OCI-LY1 (cell line): ENCODE measurements around the gene C2orf72.

Source experiments
- H2AFZ ChIP-seq: fragments of 200-600 bp; sonication (generic), shearing (Covaris generic); 2 replicates; pipeline ENCODE4 v1.6.0; 2014; ENCODE audit warnings: antibody characterized with exemption, mild to moderate bottlenecking, low read length
- H3F3A ChIP-seq: fragments of 200-600 bp; sonication (generic), shearing (Covaris generic); 2 replicates; pipeline ENCODE4 v1.6.0; 2014; ENCODE audit warnings: mild to moderate bottlenecking, antibody characterized with exemption, low read length, moderate library complexity; ENCODE audit not compliant: insufficient read depth
- H3K27ac ChIP-seq: fragments of 200-600 bp; sonication (generic); 2 replicates; pipeline ENCODE4 v1.5.1; 2014; ENCODE audit warnings: low read length, mixed run types, mild to moderate bottlenecking, low read depth; ENCODE audit not compliant: poor library complexity, severe bottlenecking
- H3K27me3 ChIP-seq: fragments of 200-600 bp; sonication (generic); 2 replicates; pipeline ENCODE4 v1.6.0; 2014; ENCODE audit warnings: antibody characterized with exemption, mild to moderate bottlenecking, low read length, moderate library complexity; ENCODE audit not compliant: insufficient read depth
- H3K36me3 ChIP-seq: fragments of 200-600 bp; sonication (generic); 2 replicates; pipeline ENCODE4 v1.6.1; 2014; ENCODE audit warnings: mild to moderate bottlenecking, antibody characterized with exemption, low read length, moderate library complexity, mixed read lengths; ENCODE audit not compliant: insufficient read depth
- H3K4me1 ChIP-seq: fragments of 200-600 bp; sonication (generic); 2 replicates; pipeline ENCODE4 v1.5.1; 2014; ENCODE audit warnings: mild to moderate bottlenecking, low read length, moderate library complexity; ENCODE audit not compliant: insufficient read depth, severe bottlenecking
- H3K4me2 ChIP-seq: fragments of 200-600 bp; sonication (generic), shearing (Covaris generic); 2 replicates; pipeline ENCODE4 v1.6.1; 2014; ENCODE audit warnings: low read length
- H3K4me3 ChIP-seq: fragments of 200-600 bp; sonication (generic); 2 replicates; pipeline ENCODE4 v1.5.1; 2014; ENCODE audit warnings: low read length, low read depth, mild to moderate bottlenecking, mixed read lengths; ENCODE audit not compliant: poor library complexity, severe bottlenecking
- H3K79me2 ChIP-seq: fragments of 200-600 bp; shearing (Covaris generic); 2 replicates; pipeline ENCODE4 v1.6.1; 2016; ENCODE audit warnings: mixed run types, low read length, mixed read lengths; ENCODE audit not compliant: insufficient read depth
- H3K9ac ChIP-seq: fragments of 200-600 bp; sonication (generic), shearing (Covaris generic); 2 replicates; pipeline ENCODE4 v1.6.1; 2014; ENCODE audit warnings: mild to moderate bottlenecking, low read length, mixed read lengths
- H3K9me2 ChIP-seq: fragments of 200-600 bp; sonication (generic), shearing (Covaris generic); 2 replicates; pipeline ENCODE4 v1.6.1; 2014; ENCODE audit warnings: low read depth, mild to moderate bottlenecking, low read length, mixed read lengths
- H3K9me3 ChIP-seq: fragments of 200-600 bp; shearing (Covaris generic); 2 replicates; pipeline ENCODE4 v1.6.1; 2014; ENCODE audit warnings: low read length, mixed read lengths
- H4K20me1 ChIP-seq: fragments of 200-600 bp; sonication (generic), shearing (Covaris generic); 2 replicates; pipeline ENCODE4 v1.6.0; 2016; ENCODE audit warnings: mild to moderate bottlenecking, low read length; ENCODE audit not compliant: insufficient read depth
- EZH2 ChIP-seq: fragments of 200-600 bp; sonication (generic), shearing (Covaris generic); IDR thresholded peaks from 2 replicates; pipeline ENCODE4 v1.8.0; 2017; ENCODE audit warnings: borderline replicate concordance, mixed run types, mild to moderate bottlenecking, antibody characterized with exemption, low read length, moderate library complexity, mixed read lengths
- TF ChIP-seq, protein P1 (sequence below): fragments of 200-600 bp; sonication (generic), shearing (Covaris generic); IDR thresholded peaks from 2 replicates; pipeline ENCODE4 v1.5.1; 2017; ENCODE audit warnings: mild to moderate bottlenecking, antibody characterized with exemption, low read length, moderate library complexity, mixed read lengths

C2orf72 gene

DNA sequence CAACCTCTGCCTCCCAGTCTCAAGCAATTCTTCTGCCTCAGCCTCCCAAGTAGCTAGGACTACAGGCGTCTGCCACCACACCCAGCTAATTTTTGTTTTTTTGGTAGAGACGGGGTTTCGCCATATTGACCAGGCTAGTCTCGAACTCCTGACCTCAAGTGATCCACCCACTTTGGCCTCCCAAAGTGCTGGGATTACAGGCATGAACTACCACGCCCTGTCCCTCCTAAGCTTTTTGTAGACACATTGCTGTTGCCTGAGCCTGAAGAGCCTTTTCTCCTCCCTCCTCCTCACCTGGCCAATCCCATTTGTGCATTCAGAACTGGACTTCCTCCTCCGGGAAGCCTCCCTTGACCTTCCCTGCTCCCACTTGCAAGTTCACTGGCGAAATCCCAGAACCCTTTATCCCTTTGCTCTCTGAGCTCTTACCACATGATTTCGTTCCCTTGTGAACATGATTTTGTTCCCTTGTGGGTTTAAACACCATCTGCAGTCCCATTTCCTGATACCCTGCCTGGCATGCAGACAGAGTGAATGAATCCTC, 2.6 kb downstream of the C2orf72 start:
- Histone ChIP-seq H3K9me2 (no peaks in the 10 kb centered on the region), H3K27me3 (0 out of 2 replicates have a peak, but pooled peaks cover 5% of the 10 kb centered on the region)

DNA sequence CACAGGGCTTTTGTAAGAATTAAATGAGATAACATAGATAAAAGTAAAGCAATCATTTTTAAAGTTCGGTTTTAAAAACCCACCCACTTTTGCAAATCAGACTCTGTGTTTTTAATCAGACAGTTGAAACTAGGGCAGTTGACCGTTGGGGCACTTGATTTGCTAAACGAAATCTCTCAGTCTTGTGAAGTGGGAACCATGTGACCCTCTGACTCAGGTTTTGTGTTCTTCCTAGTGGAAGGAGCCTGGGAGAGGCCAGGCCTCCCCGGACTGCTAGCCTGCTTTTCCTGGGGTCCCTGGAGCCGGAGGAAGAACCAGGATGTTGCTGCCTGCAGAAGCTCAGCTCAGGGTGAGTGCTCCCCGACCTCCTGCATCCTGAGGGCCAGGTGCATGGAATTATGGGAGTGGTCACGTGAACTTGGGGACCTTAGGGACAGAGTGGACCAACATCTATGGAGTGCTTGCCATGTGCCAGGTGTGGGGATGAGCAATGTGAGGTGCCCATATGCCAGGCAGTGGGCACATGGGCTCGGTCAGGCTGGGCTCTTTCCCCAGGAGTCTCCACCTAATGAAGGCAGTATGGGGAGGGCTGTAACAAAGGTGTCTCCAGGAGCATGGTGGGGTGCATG, 3.9 kb downstream of the C2orf72 start:
- Histone ChIP-seq H4K20me1 (no peaks in the 10 kb centered on the region), H3K27me3 (0 out of 2 replicates have a peak, but pooled peaks cover 5% of the 10 kb centered on the region), H3K79me2 (no peaks in the 10 kb centered on the region), H3F3A (no peaks in the 10 kb centered on the region), H3K4me3 (no peak overlapping the region), H3K4me1 (no peaks in the 10 kb centered on the region), H3K9me2 (no peaks in the 10 kb centered on the region), H3K9ac (no peak overlapping the region), H3K27ac (no peak overlapping the region), H3K4me2 (no peak overlapping the region), H3K36me3 (no peaks in the 10 kb centered on the region), H2AFZ (no peak overlapping the region), H3K9me3 (no peaks in the 10 kb centered on the region)
- TF ChIP-seq EZH2 = no peak
- TF ChIP-seq, protein P1, sequence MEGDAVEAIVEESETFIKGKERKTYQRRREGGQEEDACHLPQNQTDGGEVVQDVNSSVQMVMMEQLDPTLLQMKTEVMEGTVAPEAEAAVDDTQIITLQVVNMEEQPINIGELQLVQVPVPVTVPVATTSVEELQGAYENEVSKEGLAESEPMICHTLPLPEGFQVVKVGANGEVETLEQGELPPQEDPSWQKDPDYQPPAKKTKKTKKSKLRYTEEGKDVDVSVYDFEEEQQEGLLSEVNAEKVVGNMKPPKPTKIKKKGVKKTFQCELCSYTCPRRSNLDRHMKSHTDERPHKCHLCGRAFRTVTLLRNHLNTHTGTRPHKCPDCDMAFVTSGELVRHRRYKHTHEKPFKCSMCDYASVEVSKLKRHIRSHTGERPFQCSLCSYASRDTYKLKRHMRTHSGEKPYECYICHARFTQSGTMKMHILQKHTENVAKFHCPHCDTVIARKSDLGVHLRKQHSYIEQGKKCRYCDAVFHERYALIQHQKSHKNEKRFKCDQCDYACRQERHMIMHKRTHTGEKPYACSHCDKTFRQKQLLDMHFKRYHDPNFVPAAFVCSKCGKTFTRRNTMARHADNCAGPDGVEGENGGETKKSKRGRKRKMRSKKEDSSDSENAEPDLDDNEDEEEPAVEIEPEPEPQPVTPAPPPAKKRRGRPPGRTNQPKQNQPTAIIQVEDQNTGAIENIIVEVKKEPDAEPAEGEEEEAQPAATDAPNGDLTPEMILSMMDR = no peak

More for the DNA sequence above, 2.6 kb downstream of the C2orf72 start:
- Histone ChIP-seq H4K20me1 (no peaks in the 10 kb centered on the region), H3K27ac (no peak overlapping the region), H3F3A (no peaks in the 10 kb centered on the region), H3K36me3 (no peaks in the 10 kb centered on the region), H2AFZ (no peak overlapping the region), H3K4me1 (peaks cover 2% of the 10 kb centered on the region), H3K9ac (no peak overlapping the region), H3K9me3 (no peaks in the 10 kb centered on the region), H3K4me2 (no peak overlapping the region), H3K79me2 (no peaks in the 10 kb centered on the region), H3K4me3 (no peak overlapping the region)
- no peak for TF ChIP-seq EZH2
- TF ChIP-seq, protein P1 = no peak

DNA sequence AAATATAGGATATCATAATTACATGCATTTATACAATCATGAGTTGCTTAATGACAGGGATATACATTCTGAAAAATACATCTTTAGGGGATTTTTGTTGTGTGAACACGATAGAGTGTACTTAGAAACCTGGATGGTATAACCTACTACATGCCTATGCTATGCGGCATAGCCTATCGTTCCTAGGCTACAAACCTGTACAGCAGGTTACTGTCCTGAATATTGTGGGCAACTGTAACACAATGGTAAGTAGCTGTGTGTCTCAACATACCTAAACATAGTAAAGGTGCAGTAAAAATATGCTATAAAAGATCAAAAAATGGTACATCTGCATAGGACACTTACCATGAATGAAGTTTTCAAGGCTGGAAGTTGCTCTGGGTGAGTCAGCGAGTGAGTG, 6.5 kb downstream of the C2orf72 start:
- H3K4me2 ChIP-seq = no peak overlapping the region
- H3K9ac ChIP-seq = no peak overlapping the region
- H3K27me3 ChIP-seq = 0 out of 2 replicates have a peak, but pooled peaks cover 9% of the 10 kb centered on the region
- H3K9me2 ChIP-seq = no peaks in the 10 kb centered on the region
- no peaks in the 10 kb centered on the region for H3K79me2 ChIP-seq
- no peak overlapping the region for H3K4me3 ChIP-seq
- H3F3A ChIP-seq = no peaks in the 10 kb centered on the region
- H4K20me1 ChIP-seq = no peaks in the 10 kb centered on the region
- H2AFZ ChIP-seq = no peak overlapping the region
- no peaks in the 10 kb centered on the region for H3K4me1 ChIP-seq
- no peaks in the 10 kb centered on the region for H3K9me3 ChIP-seq
- H3K36me3 ChIP-seq = no peaks in the 10 kb centered on the region
- H3K27ac ChIP-seq = no peak overlapping the region
- TF ChIP-seq, protein P1 = no peak
- TF ChIP-seq EZH2 = no peak
